DMS53 (cell line): ENCODE measurements around the gene CCT3.
A peak's percentile ranks its signal among the peaks of the same experiment; 100 is the strongest.
"Not testable (repeated sequence)": the region's sequence is repeated elsewhere in the genome, so short reads cannot be mapped to it uniquely, and the experiment has no call there.

Source experiments
- DNase-seq: peaks from one replicate; lab custom pipeline; 2025; lab: John Stamatoyannopoulos, UW

Gene CCT3

DNA sequence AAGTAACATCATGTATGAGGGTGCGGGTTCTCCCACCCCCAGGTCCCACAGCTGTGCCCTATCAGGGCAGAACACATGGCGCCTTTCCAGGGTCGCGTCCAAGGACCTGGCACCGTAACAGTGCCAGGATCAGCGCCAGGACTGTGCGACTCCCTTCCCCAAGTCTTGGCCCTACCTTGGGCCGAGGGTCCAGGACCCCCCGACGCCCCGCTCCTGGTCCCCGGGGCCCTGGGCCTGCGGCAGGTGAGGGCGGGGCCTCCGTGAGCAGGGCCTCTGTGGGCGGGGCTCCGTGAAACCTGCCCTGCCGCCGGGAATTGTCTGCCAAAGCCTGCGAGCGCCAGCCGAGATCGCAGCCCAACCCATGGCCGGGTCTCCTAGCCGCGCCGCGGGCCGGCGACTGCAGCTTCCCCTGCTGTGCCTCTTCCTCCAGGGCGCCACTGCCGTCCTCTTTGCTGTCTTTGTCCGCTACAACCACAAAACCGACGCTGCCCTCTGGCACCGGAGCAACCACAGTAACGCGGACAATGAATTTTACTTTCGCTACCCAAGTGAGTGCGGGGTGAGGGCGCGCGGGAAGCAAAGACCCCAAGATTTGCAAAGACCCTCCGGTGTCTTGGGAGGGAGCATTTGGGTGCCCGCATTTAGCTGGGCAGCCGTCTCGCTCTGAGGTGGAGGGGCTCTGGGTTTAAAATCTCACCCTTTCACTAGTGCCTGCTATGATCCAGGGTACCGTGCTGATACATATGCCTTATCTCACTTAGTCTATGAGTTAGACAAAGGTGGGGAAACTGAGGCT lies 31.0 kb upstream of the CCT3 start, which contains the start of gene RHBG:
Gene RHBG (plus strand): TSS at position 323 of the 796 bp plus-strand sequence. CDS start 39 bp downstream, at position 362.
- DNase-seq: peak; percentile 86

DNA sequence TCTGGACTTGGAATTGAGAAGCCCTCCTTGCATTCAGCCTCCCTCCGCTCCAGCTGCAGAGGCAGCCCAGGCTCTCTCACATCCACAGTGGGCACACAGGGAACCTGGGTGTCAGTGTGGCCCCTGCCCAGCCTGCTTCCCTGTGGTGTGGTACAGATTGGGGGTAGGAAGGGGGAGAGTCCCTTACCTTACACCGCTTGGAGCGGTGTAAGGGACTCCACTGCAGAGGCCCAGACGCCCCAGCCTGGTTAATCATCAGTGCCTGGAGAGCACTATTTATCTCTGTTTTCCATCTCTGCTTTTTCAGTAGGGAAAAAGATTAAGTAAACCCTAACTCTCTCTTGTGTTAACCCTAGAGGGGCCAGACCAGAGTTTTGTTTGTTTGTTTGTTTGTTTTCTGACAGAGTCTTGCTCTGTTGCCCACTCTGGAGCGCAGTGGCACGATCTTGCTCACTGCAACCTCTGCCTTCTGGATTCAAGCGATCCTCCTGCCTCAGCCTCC lies 30.1 kb upstream of the CCT3 start:
- DNase-seq: no peak

DNA sequence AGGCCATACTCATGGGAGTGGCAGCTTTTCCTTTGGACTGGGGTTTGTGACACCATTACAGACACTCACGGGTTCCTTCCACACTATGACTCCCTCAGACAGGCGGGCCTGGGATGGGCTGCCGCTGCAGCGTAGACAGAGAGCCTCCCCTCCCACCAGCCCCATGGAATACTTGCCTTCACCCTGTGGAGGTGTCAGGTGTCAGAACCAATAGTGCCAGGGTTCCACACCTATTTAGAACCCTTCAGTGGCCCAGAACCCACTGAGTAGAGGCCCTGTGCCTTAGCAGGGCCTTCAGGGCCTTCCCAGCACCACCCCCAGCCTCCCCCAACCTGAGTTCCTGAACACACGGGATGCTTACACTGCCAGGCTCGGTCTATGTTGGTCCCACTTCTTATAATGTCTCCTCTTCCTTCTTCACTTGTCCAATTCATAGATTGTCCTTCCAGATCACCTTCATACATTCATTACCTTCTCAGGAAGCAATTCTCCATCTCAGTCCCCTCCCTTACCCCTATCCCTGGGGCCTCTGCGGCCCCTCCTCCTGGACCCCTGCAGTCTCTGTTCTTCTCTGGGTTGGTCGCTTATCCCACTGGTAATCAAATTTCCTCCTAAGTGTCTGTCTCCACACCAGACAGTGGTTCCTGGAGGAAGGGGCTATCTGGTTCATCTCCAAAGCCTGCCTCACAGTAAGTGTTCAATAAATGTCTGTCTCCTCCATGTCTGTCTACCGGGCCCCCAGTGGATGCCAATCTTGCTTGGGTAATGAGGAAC lies 29.5 kb upstream of the CCT3 start:
- no peak for DNase-seq

DNA sequence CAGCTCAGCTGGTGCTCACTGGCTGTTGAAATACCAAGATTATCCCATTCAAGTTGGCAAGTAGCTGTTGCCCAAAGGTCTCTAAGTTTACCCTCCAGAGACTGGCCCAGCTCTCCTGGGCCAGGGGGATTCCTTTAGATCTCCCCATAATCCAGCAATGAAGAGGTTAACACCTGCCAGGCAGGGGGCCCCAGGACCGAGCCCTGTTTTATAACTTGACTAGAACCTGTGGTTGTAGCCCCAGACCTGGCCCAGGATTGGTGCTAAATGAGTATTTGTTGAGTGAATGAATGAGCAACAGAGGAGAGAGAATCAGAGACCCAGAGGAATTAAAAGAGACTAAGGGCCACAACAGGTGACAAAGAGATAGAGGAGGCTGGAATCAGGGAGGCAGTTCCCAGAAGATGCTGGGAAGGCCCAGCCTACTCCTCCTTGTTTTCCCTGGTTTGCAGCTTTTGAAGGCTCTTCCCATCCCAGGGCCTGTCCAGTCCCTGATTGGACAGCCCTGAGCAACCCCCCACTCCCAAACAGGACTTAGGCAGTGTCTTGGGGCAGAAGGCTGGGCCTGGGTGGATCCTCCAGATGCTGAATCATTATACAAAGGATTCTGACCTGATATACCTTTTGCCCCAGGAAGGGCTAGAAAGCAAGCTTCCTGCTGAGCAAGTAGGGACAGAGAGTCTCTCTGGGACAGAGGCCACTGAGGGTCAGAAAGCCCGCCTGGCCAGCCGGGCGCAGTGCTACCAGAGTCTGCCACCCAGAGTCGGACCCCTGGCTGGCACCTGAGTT lies 28.5 kb upstream of the CCT3 start:
- no peak for DNase-seq

DNA sequence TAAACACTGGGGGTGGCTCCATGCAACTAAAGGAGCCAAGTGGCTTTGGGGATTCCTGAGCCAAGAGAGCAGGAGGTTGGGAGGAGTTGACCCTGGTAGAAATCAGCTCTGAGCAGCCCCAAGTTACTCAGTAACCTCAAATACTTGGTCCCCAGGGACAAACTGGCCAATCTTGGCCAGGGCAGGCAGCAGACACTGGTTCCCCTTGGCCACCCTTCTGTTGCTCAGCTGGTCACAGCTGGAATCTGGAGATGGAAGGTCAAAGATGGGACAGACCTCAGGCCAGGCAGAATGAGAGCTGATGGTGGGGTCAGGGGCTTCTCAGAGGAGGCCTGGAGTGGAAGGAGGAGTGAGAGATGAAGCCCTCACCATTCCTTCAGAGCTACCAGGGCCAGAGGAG lies 27.7 kb upstream of the CCT3 start:
- no peak for DNase-seq

DNA sequence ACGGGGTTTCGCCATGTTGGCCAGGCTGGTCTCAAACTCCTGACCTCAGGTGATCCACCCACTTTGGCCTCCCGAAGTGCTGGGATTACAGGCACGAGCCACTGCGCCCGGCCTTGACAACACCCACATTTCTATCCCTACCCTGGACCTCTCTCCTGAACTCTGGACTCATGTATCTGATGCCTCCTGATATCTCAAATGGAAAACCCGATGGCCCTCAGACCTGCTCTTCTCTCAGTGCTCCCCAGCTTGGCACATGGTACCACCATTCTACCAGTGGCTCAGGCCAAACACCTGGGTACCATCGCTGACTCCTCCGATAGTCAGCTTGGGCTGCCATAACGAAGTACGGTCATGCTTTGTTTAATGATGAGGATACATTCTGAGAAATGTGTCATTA lies 22.4 kb upstream of the CCT3 start:
- no peak for DNase-seq

DNA sequence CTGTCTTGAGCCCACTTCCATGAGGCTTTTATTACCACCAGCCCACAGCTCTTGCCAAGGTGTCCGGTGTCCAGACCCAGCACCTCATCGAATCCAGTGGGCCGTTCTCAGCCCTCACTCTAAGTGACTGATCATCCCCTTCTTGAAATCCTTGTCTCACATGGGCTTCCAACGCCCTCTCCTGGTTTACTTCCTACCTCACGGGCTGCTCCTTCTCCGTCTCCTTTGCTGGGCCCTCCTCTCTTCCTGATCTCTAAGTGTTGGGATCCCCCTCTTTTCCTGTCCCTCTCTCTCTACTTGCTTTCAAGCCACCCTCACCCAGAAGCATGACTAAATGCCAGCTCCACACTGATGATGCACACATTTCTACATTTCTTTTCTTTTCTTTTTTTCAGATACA lies 21.9 kb upstream of the CCT3 start:
- DNase-seq: peak; percentile 28

DNA sequence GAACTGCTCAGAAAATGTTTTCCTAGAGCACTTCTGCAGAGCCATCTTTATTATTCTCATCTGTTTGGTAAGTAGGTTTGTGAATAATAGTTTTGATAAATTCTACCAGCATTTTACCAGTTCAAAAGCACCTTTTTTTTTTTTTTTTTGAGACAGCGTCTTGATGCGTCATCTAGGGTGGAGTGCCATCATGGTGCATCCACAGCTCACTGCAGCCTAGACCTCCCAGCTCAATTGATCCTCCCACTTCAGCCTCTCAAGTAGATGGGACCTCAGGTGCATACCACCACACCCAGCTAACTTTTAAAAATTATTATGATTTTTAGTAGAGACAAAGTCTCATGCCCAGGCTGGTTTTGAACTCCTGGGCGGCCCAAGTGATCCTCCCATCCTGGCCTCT lies 21.2 kb upstream of the CCT3 start:
- DNase-seq: no peak

DNA sequence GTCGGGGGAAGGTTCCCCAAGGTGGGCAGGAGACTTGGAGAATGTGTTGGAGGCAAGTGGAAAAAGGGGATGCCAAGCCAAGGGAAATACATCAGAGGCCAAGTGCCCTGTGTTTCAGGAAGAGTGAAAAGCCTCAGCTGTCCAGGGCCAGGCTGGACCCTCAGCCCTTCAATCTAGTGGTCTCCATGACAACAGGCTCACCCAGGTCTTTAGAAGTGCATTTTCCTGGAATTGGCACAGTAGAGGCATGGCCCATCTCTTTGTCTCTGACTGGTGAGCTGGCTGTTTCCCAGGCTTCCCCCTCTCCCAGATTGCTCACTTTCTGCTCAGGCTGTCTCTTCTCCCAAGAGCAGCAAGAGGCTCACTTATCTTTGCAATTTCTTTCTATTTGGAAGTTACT lies 20.5 kb upstream of the CCT3 start:
- DNase-seq: no peak

DNA sequence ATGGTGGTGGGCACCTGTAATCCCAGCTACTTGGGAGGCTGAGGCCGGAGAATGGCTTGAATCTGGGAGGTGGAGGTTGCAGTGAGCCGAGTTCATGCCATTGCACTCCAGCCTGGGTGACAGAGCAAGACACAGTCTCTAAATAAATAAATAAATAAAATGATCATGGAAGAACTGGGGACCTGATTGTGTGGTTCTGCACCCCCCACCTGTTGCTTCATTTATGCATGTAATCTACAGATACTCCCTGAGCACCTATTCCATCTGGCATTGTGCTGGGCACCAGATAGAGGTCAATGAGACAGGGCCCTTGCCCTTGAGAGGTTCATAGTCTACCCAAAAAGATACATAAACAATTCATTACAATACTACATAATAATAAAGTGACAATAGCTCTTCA lies 19.9 kb upstream of the CCT3 start:
- no peak for DNase-seq

DNA sequence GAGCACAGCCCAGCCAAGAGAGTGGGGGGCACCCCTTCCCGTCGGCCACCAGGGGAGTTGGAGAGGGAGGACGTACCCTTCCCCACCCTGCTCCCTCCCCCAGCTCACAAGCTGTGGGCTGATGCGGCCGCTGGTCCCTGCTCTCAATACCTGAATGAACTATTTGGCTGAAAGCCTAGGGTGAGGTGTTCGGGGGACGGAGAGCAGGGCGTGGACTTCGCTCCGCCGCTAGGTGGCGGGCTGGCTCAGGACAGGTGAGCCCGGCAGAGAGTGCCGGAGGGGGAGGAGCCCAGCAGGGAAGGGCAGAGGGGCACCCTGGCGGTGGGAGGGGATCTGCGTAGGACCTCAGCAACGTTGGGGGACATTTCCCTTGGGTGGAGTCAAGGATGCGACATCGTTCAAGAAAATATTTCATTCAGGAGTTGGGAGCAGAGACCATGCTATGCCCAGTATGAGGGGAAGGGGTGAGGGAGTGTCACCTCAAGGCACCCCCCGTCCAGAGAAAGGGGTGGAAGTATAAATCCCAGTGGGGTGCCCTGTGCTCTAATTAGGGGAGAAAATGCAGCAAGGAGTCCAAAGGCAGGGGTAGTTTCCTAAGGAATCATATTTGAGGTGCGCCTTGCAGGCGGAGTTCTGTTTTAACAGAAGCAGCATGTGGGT lies 18.9 kb upstream of the CCT3 start:
- peak; percentile 92 for DNase-seq

DNA sequence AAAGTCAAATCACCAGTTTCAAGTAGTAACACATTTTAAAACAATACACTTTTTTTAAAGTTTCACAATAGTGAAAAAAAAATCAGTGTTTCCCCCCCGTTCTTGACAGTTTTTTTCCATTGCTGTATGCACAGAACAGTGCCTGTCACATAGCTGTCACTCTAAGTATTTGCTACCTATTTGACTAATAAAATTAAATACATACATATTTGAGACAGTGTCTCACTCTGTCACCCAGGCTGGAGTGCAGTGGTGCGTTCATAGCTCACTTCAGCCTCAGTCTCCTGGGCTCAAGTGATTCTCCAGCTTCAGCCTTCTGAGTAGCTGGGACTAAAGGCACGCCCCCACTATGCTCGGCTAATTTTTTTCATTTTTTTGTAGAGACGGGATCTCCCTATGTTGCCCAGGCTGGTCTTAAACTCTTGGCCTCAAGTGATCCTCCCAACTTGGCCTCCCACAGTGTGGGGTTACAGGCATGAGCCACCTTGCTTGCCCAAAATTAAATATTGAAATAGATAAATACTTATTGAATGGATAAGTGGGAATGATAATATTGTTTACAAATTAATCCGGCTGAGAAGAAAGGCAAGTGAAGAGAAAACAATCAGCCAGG lies 18.3 kb upstream of the CCT3 start:
- peak; percentile 46 for DNase-seq

DNA sequence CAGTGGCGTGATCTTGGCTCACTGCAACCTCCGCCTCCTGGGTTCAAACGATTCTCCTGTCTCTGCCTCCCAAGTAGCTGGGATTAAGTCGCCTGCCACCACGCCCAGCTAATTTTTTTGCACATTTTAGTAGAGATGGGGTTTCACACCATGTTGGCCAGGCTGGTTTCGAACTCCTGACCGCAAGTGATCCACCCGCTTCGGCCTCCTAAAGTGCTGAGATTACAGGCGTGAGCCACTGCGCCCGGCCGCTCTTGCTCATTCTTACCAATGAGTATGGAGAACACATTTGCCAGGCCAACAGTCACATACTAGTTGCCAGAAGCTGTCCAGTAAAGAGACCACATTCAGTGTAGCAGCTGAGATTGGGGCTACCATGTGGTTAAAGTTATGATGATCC lies 14.4 kb upstream of the CCT3 start:
- DNase-seq: not testable (repeated sequence)

DNA sequence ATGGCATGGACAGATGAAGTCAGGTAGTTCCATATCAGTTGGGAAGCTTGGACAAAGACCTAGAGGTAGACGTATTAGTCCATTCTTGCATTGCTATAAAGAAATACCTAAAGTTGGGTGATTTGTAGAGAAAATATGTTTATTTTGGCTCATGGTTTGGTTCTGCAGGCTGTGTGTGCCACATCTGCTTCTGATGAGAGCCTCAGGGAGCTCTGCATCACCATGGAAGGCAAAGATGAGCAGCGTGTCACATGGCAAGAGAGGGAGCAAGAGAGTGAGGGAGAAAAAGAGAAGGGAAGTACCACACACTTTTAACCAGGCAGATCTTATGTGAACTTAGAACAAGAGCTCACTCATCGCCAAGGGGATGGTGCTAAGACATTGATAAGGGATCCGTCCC lies 9.2 kb upstream of the CCT3 start:
- no peak for DNase-seq

DNA sequence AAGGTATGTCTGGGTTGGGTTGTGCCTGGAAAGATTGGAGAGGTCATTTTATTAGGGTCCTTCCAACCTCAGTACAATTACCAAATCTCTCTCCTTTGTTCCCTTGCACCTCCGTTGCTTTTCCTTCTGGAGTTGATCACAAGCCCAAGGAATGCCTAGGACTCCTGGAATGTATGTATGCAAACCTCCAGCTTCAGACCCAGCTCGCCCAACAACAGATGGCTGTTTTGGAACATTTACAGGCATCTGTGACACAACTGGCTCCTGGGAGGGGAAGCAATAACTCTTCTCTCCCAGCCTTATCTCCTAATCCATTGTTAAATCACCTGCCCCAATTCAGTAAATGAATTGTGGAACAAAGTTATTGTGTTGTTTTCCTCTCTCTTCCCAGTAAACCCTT lies 8.5 kb upstream of the CCT3 start:
- DNase-seq: no peak

DNA sequence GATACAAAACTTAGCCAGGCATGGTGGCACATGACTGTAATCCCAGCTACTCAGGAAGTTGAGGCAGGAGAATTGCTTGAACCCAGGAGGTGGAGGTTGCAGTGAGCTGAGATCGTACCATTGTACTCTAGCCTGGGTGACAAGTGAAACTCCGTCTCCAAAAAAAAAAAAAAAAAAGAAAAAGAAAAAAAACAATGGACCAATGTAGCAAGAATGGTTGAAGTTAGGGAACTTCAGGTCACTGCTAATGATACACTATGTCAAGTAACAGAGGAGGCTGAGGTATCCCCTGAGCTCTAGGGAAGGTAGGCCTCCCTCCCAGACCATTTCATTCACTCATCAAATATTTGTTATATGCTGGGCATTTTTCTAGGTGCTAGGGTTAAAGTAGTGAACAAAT lies 7.9 kb upstream of the CCT3 start:
- DNase-seq: not testable (repeated sequence)

DNA sequence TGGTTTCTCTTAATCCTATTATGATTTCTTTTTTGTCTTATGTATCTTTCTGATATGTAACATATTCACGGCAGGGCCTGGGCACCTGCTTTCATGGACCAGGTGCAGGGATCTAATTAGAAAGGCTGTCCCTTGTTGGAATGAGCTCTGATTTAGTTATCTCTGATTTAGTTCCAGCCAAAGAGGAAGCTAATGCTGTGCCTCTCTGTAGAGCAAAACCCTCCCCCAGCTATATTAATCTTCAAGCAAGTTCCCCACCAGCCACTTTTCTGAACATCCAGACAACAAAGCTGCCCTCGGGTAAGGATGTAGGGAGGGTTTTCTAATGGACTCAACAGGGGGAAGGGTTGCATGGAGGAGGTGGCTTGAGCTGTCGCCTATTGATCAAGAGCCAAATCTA lies 6.3 kb upstream of the CCT3 start:
- DNase-seq: no peak

DNA sequence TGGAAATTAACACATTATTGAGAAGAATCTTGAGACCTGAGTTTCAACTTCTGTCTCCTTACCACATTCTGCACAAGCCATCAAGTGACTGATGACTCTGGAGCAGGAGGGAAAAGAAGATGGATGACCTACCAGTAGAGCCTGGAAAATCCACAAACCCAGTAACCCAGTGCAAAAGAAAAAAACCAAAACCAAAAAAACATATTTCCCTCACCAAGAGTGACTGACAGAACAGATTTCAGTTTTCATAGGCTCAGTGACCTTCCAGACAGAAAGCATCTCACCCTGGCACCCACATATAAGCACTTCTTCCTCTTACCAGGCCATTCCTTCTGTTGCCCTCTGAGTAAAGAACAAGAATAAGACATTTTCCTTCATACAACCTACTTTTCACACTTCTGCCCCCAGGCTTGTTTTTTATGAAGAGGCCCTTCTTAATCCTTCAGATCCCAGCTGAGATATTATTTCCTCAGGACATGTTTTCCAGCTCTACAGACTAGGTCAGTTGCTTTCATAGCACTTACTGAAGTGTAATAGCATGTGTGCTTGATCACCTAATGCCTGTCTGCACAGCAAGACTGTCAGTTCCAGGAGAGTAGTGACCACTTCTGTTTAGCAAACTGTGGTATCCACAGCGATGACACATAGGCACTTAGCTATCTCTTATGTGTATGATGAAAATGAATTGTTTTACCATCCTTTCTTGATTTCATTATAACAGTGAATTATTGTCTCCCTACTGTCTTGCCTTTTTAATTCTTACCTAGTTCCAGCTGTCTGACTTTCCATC lies 4.3 kb upstream of the CCT3 start:
- DNase-seq: peak; percentile 61

DNA sequence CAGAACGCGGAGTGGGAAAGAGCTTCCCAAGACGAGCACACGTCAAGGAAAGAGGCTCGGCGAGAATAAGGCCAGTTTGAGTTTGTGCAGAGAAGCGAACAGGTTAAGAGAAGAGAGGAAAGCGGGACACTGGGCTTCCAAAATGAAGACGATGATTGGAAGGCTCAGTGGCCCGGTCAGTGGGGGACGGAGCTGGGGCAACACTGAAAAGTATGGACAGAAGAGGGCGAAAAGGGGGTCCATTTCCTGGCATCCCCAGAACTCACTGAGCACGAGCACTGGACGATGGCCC lies 258 bp downstream of the CCT3 start:
- no peak for DNase-seq

DNA sequence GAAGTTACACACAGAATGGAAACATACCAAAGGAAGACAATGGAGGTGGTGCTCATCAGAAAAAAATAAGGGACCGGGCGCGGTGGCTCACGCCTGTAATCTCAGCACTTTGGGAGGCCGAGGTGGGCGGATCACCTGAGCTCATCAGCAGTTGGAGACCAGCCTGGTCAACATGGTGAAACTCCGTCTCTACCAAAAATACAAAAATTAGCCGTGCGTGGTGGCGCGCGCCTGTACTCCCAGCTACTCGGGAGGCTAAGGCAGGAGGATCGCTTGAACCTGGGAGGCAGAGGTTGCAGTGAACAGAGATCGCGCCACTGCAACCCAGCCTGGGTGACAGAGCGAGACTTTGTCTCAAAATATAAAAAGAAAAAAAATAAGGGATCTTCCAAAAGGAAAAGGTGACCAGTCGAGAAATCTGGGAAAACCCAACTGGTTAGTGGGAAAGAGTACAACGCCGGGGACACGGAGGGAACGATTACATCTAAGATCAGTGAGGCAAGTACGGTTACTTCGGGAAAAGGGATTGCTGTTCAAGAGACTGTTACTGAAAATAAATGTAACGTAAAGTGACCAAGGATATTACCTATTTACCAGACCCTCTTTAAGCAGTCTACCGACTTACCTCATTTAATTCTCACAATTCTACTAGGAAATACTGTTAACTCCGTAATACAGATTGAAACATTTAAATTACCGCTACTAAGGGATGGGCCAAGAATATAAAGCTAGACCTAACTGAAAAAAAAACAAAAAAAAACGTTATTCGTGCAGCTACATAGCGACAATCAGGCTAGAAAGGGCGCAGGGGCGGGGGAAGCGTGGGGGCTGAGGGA lies 822 bp downstream of the CCT3 start:
- peak; percentile 26 for DNase-seq
